Stimulated activated CD8-positive, alpha-beta memory T cell treated with anti-CD3 and anti-CD28 coated beads, Interleukin-15, amount 100 ng/mL, for 48 hours (primary cell): ENCODE measurements around the gene GAB2.
A peak's percentile ranks its signal among the peaks of the same experiment; 100 is the strongest.

Source experiments
- DNase-seq, 2 donors: peaks; one replicate each; pipeline ENCODE4 v3.0.0-alpha.2; 2020; ENCODE audit warnings: low read depth in 2 of 2

The GAB2 gene

GRCh38 chr11:78203184-78203583 lies 214.4 kb downstream of the GAB2 start:
- no peak for DNase-seq

- DNase-seq: no peak
These were observed 214.9 kb downstream of the GAB2 start for GRCh38 chr11:78202733-78203167.

DNA sequence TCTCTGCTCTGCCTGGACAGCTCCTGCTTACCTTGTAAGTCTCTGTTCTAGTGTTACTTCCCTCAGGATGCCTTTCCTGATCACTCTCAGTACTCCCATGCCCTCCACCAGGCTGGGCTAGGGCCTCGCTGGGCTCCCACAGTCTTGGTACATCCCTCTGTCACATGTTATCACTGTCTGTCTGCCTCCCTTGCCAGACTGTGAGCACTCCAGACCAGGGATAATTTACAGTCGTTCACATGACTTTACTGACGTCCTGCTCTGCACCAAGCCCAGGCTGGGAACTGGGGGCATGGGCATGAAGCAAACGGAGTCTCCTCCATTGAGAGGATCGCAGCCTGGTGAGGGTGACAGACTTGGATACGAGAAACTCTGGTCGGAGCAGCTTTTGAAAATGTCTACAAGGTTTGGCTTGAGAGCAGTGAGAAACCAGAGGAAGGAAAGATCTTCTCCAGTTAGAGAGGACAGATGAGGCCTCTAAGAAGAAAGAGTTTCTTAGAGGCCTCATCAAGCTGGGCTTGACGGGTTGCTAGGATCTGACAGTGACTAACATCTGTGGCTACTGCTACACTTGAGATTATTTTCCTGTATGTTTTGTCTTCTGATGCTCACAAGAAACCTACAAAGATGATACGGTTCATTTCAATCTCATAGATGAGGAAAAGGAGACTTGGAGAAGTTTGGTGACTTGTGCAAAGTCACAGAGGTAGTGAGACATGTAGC lies 216.4 kb downstream of the GAB2 start:
- no peak for DNase-seq

GRCh38 chr11:78200553-78200952 lies 217.1 kb downstream of the GAB2 start:
- DNase-seq: no peak

DNA sequence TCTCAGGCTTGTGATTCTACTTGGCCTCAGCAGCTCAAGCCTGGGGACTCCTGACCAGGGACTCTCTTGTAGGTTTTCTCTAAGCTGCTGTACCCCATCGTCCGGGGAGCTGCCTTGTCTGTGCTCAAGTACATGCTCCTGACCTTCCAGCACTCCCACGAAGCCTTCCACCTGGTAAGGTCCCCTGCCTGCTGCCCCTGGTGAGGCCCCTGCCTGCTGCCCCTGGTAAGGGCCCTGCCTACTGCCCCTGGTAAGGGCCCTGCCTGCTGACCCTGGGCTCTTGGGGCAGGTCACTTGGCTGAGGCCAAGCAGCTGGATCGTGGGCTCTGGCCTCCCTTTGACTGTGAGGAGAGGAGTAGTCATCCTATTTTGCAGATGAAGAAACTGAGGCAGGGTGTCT lies 217.6 kb downstream of the GAB2 start:
- DNase-seq: no peak

DNA sequence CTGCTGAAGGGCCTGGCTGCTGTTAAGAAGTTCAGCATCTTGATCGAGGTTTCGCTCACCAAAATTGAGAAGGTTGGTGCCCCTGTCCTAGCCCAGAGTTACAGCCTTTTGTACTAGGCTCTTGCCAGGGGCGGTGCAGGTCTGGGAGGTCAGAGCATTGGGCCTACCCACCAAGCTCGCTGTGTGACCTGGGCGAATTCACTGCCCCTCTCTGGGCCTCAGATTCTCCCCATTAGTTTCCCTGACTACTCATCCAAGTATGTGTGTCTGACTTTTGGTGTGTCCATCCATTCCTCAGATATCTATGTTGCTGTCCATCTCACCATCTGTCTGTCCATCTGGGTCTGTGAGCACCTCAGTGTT lies 218.0 kb downstream of the GAB2 start:
- no peak for DNase-seq

DNA sequence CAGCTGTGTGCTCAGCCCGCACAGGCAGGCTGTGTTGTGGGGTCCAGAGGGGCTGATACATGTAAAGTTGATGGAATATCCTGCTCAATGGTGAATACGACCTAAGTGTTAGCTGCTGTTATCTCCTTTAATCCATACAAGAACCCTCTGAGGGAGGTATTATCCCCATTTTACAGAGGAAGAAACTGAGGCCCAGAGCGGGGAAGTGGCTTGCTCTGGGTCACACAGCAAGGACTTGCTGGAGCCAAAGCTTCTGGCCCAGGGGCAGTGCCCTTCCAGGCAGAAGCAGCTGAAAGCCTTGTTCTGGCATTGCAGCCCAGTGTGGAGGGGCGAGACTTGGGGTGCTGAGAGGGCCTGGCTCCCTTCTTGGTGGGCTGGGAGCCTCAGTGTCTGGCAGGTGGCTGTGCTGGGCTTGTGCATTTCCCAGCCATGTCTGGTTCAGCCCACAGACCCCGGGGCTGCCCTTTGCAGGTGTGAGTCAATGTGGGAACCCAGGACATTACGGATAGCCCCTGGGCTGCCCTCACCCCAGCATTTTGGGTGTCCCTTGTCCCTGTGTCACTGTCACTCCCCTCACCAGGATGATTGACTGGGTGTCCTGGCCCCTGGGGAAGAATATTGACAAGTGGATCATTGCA lies 218.5 kb downstream of the GAB2 start:
- DNase-seq: no peak

GRCh38 chr11:78197816-78198215 lies 219.8 kb downstream of the GAB2 start:
- DNase-seq: no peak

GRCh38 chr11:78196661-78197091 lies 220.9 kb downstream of the GAB2 start:
- DNase-seq: no peak

- no peak for DNase-seq
These were observed 221.6 kb downstream of the GAB2 start for GRCh38 chr11:78195917-78196560.

DNA sequence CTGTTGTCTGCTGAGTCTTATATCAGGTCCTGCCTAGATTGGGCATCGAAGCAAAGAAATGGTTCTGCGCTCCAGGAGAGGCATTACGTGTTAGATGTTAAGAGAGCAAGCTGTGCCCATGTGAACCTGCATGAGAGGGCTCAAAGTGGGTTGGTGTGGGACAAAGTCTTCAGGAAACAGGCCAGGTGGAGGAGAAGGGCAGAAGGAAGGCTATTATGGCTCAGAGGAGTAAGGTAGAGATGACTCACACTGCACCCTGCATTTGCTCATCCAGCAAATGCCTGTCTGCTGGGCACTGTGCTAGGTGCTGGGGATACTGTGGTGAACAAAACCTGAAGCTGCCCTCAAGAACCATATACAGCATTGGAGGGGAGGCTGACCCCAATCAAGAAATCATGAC lies 223.1 kb downstream of the GAB2 start:
- no peak for DNase-seq

GRCh38 chr11:78193806-78194205 lies 223.8 kb downstream of the GAB2 start:
- no peak for DNase-seq

DNA sequence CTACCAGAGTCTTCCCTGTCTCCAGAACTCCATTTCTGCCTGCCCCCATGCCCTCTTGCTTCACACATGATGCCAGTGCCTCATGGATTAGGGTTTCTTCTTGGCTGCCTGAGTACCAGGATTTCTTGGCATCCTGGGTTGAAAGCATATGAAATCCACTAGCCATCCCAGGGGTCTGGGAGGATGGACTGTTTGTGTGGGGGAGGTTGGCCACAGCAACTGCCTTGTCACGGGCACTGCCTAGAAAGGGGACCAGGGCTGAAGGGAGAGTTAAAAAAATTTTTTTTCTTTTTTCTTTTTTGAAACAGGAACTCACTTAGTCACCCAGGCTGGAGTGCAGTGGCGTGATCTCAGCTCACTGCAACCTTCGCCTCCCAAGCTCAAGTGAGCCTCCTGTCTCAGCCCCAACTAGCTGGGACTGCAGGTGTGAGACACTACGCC lies 224.7 kb downstream of the GAB2 start:
- DNase-seq: no peak

- DNase-seq: no peak
These were observed 225.3 kb downstream of the GAB2 start for GRCh38 chr11:78192223-78192719.

- DNase-seq: no peak
These were observed 226.6 kb downstream of the GAB2 start for GRCh38 chr11:78190871-78191538.

GRCh38 chr11:78190374-78190773 lies 227.2 kb downstream of the GAB2 start:
- DNase-seq: no peak

- no peak for DNase-seq
These were observed 227.8 kb downstream of the GAB2 start for GRCh38 chr11:78189851-78190250.

DNA sequence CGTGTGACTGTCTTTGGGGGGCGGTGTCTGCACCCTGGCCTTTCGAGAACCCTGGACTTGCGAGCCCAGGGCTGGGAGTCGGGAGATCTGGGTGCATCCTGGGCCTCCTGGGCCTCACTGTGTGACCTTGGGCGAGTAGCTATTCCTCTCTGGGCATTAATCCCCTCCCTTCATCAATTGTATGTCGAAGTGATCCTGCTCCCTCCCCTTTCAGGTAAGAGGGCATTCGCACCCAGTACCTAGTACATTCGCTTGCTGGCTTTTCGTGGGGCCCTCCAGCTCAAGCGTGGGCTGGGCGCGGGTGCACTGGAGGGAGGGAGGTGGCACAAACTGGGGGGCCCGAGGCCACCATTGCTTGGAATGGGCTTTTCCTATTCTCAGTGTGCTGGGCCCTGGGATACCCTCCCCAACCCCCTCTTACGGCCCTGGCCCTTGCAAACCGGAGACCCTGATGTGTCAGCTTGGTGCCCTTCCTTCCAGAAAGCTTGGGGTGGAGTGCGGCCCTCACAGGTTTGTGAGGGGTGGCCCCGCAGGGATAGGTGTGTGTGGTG lies 228.4 kb downstream of the GAB2 start:
- no peak for DNase-seq

GRCh38 chr11:78188286-78189173 lies 229.1 kb downstream of the GAB2 start, which contains the start of the genes KCTD21 and USP35:
KCTD21 (minus strand) TSS chr11:78188626; CDS start chr11:78174554, 14,072 bp downstream.
USP35 (plus strand) TSS chr11:78188919; CDS start chr11:78196246, 7,327 bp downstream.
- DNase-seq: peak; percentile 90 to 92
